ENCODE data around the gene MRPL27. TPM values are rescaled to one million over a fixed set of nuclear protein-coding genes. Genes with fewer than 3 reads are reported as not detected.

MRPL27 gene
- total RNA-seq, 1 experiment from 2014 or later: 106 TPM

GRCh38 chr17:50326831-50327364 lies 46.1 kb downstream of the MRPL27 start:
- no peak overlapping the region for H3K4me3 ChIP-seq (replicated peaks in 1 of 2; ENCODE audit: low read depth in 1 of 2, low read length in 2 of 2)
- CTCF ChIA-PET: no interaction called here
- intact Hi-C loops (cut with micrococcal nuclease): no loop called here

More at GRCh38 chr17:50326831-50327364, 46.1 kb downstream of the MRPL27 start:
- no peak overlapping the region for H3K27ac ChIP-seq (ENCODE audit: low read depth, low read length)
- H3K9me3 ChIP-seq (ENCODE audit: control insufficient read depth in 1 of 2, insufficient read depth in 1 of 2, low read depth in 1 of 2, low read length in 2 of 2): no peaks in the 10 kb centered on the region
- no peaks in the 10 kb centered on the region for H3K79me2 ChIP-seq (ENCODE audit: insufficient read depth, low read length)
- H3K9ac ChIP-seq (ENCODE audit: low read length): no peak overlapping the region
- ATAC-seq: no peak
- no peaks in the 10 kb centered on the region for H3K27me3 ChIP-seq (ENCODE audit: insufficient read depth, low read length)
- BruUV-seq (replicated peaks): no TSS peak
- no peak overlapping the region for H3K4me2 ChIP-seq (ENCODE audit: low read length)
- no peak for DNase-seq (ENCODE audit: low read depth, low spot score)
- no peaks in the 10 kb centered on the region for H3K9me2 ChIP-seq (ENCODE audit: insufficient read depth)
- RAD21 ChIA-PET (ENCODE audit: low non-redundant PET in 1 of 2, low total read pairs in 2 of 2, uncharacterized antibody in 2 of 2, unreplicated experiment in 2 of 2): no interaction called here
- POLR2A ChIA-PET: no interaction called here
- no peak overlapping the region for H2AFZ ChIP-seq (ENCODE audit: low read depth, low read length, poor library complexity, severe bottlenecking)
- H3K4me1 ChIP-seq (ENCODE audit: control insufficient read depth in 1 of 2, insufficient read depth in 2 of 2, low read length in 2 of 2): no peaks in the 10 kb centered on the region
- TF ChIP-seq RAD21 (IDR thresholded peaks at IDR 0.05; ENCODE audit: low read depth): no peak
- no peak for TF ChIP-seq MAX (IDR thresholded peaks at IDR 0.05)
- no peak for TF ChIP-seq POLR2A (IDR thresholded peaks at IDR 0.05; ENCODE audit: borderline replicate concordance, extremely low read depth, insufficient read depth, insufficient read length)
- no peak for TF ChIP-seq CBX3 (IDR thresholded peaks at IDR 0.05; ENCODE audit: low read depth)
- TF ChIP-seq EGR1 (IDR thresholded peaks at IDR 0.05; ENCODE audit: low read depth): no peak
- no peak for TF ChIP-seq SP1 (IDR thresholded peaks at IDR 0.05; ENCODE audit: low read depth)
- no peak for TF ChIP-seq TCF7L2 (IDR thresholded peaks at IDR 0.05; ENCODE audit: borderline replicate concordance, extremely low read depth, insufficient read depth, insufficient read length)
- TF ChIP-seq JUND (IDR thresholded peaks at IDR 0.05): no peak
- no peak for TF ChIP-seq YY1 (IDR thresholded peaks at IDR 0.05; ENCODE audit: extremely low read depth, insufficient replicate concordance, low read depth, low read length)
- no peak for TF ChIP-seq CTCF (IDR thresholded peaks at IDR 0.05 in 2 of 3, conservative IDR thresholded peaks at IDR 0.05 in 1 of 3; ENCODE audit: borderline replicate concordance in 1 of 3, insufficient read depth in 1 of 3, low read depth in 2 of 3, low read length in 2 of 3)
- no peak for TF ChIP-seq ZBTB33 (IDR thresholded peaks at IDR 0.05; ENCODE audit: extremely low read depth, insufficient replicate concordance, low read length)
- TF ChIP-seq SIN3A (IDR thresholded peaks at IDR 0.05; ENCODE audit: low read depth): no peak
- no peak for TF ChIP-seq ATF3 (IDR thresholded peaks at IDR 0.05)
- no peak for TF ChIP-seq ELF1 (IDR thresholded peaks at IDR 0.05; ENCODE audit: borderline replicate concordance, low read depth)
- TF ChIP-seq EZH2 (IDR thresholded peaks at IDR 0.05): no peak
- no peak for TF ChIP-seq REST (IDR thresholded peaks at IDR 0.05; ENCODE audit: low read depth)
- no peak for TF ChIP-seq EZH2phosphoT487 (IDR thresholded peaks at IDR 0.05; ENCODE audit: borderline replicate concordance)
- TF ChIP-seq SRF (IDR thresholded peaks at IDR 0.05; ENCODE audit: low read depth): no peak
- TF ChIP-seq POLR2AphosphoS5 (IDR thresholded peaks at IDR 0.05; ENCODE audit: low read depth, low read length): no peak
- no peak for TF ChIP-seq ZFX (IDR thresholded peaks at IDR 0.05)
- no peaks in the 10 kb centered on the region for H3K36me3 ChIP-seq (ENCODE audit: control insufficient read depth in 1 of 2, insufficient read depth in 2 of 2, low read length in 2 of 2)
- no peaks in the 10 kb centered on the region for H4K20me1 ChIP-seq (ENCODE audit: insufficient read depth)

All from HCT116 (cell line).